ENCODE results near the gene REC8.

REC8 gene

GRCh38 chr14:24178399-24179178 lies 6.7 kb downstream of the REC8 start:
- DNase-seq, result no peak
- no peaks in the 10 kb centered on the region for H3K4me1 ChIP-seq
- no peak overlapping the region for H3K4me3 ChIP-seq (ENCODE audit: low read depth, low read length)
- H3K9me3 ChIP-seq, result no peaks in the 10 kb centered on the region
- peaks cover 59% of the 10 kb centered on the region for H3K36me3 ChIP-seq
- H3K27me3 ChIP-seq, result no peaks in the 10 kb centered on the region
- TF ChIP-seq CTCF (IDR thresholded peaks at IDR 0.05; ENCODE audit: low read depth, low read length), result no peak

DNA sequence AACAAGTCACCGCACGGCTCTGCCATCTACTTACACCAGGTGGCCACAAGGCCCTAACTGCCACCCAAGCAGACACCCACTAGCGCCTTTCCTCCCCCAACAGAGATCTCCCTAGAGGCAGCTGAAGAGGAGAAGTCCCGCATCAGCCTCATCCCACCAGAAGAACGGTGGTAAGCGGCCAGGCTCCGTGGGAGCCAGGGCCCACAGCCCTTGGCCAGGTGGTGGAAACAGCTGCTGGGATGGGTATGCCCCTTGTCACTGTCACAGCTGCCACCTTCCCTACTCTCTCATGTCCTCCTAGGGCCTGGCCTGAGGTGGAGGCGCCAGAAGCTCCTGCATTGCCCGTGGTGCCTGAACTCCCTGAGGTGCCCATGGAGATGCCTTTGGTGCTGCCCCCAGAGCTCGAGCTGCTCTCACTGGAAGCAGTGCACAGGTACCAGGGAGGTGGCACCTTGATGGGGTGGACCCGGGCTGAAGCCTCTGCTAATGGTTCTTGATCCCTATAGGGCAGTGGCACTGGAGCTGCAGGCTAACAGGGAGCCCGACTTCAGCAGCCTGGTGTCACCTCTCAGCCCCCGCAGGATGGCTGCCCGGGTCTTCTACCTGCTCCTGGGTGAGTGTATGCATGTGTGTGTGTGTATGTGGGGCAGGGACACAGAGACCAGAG lies 7.5 kb downstream of the REC8 start:
- Histone ChIP-seq H3K36me3 (peaks cover 64% of the 10 kb centered on the region), H3K4me3 (ENCODE audit: low read depth, low read length) (no peak overlapping the region), H3K4me1 (no peaks in the 10 kb centered on the region), H3K27me3 (no peaks in the 10 kb centered on the region), H3K9me3 (no peaks in the 10 kb centered on the region)
- DNase-seq, result no peak
- no peak for TF ChIP-seq CTCF (IDR thresholded peaks at IDR 0.05; ENCODE audit: low read depth, low read length)

GRCh38 chr14:24179961-24180796 lies 8.3 kb downstream of the REC8 start:
- Histone ChIP-seq H3K36me3 (peaks cover 72% of the 10 kb centered on the region), H3K4me1 (no peaks in the 10 kb centered on the region), H3K27me3 (no peaks in the 10 kb centered on the region), H3K9me3 (no peaks in the 10 kb centered on the region), H3K4me3 (ENCODE audit: low read depth, low read length) (no peak overlapping the region)
- TF ChIP-seq CTCF (IDR thresholded peaks at IDR 0.05; ENCODE audit: low read depth, low read length), result no peak
- no peak for DNase-seq

DNA sequence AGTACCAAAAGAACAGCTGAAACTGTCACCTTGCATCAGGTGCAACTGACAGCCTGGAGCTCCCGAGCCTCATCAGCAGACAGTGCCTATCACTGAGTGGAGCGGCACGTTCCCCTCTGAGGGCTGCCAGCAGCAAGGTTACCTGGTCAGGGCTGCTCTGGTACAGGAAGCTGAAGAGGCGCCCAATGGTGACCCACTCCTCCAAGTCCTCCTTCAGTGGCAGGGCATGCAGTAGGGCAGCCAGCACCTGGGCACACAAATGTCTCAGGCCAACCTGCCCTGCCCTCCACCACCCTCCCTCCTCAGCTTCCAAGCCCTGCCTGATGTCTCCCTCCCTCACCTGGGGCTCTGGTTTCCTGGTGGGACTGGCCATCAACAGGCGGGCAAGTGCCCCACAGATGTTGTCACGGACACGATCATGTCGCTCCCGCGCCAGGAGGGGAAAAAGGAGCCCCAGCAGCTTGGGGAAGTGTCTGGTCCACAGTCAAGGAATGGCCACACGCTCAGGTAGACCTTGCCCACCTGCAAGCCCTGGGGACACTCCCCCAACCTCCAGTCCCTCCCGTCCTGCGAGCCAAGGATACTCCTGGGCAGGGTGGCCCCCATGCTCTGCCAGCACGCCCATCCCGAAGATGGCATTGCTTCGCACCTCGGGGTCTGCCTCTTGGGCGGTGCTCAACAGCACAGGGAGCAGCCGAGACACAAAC lies 9.6 kb downstream of the REC8 start:
- Histone ChIP-seq H3K4me1 (no peaks in the 10 kb centered on the region), H3K9me3 (no peaks in the 10 kb centered on the region), H3K36me3 (peaks cover 85% of the 10 kb centered on the region), H3K27me3 (no peaks in the 10 kb centered on the region), H3K4me3 (ENCODE audit: low read depth, low read length) (no peak overlapping the region)
- no peak for TF ChIP-seq CTCF (IDR thresholded peaks at IDR 0.05; ENCODE audit: low read depth, low read length)
- DNase-seq, result no peak

DNA sequence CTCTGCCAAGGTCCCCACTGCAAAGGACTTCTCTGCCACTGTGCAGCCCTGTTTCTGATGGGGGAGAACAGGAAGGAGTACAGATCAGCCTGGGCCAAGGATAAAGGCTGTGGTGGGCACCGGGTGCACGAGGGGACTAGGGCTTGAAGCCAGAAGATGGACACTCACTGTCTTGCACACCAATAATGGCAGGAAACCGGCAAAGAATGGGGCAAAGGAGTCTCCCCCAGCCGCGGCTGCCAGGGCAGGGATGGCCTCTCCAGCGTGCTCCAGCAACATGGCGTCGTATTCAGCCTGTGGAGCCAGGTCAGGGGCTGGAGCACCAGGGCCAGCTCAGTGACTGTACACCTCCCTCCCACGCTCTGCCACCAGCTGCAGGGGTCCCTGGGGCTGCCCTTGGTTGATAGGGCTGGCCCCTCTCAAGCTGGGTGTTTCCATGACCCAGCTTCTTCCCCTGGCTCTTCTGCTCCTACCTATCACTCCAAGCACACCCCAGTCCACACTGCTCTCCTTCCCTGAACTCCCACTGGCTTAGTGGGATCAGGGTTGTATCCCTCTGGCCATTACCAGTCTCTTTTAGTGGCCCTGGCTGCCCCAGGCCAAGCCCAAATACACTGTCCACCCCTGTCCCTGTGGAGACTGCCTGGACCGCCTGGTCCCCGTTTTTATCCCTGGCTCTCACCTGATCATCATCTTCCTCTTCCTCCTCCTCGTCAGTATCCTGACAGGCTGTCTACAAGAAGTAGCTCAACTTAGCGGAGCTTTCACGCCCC lies 10.4 kb downstream of the REC8 start:
- Histone ChIP-seq H3K9me3 (no peaks in the 10 kb centered on the region), H3K4me3 (ENCODE audit: low read depth, low read length) (no peak overlapping the region), H3K27me3 (no peaks in the 10 kb centered on the region), H3K4me1 (no peaks in the 10 kb centered on the region), H3K36me3 (peaks cover 89% of the 10 kb centered on the region)
- no peak for TF ChIP-seq CTCF (IDR thresholded peaks at IDR 0.05; ENCODE audit: low read depth, low read length)
- no peak for DNase-seq
